Fibroblast of lung (primary cell): ENCODE measurements around the gene PHOX2B. TPM values are rescaled to one million over a fixed set of nuclear protein-coding genes. Genes with fewer than 3 reads are reported as not detected.

Experiments used
- DNase-seq, 2 donors: peaks; one replicate each; pipeline versions ENCODE4 v3.0.0 to v3.0.0-alpha.2; 2010; ENCODE audit warnings: low read depth in 2 of 2
- H2AFZ ChIP-seq: 2 replicates; pipeline ENCODE4 v1.5.1; 2012; ENCODE audit warnings: low read length, control low read depth, inconsistent platforms
- H3K27ac ChIP-seq: 2 replicates; pipeline ENCODE4 v1.5.1; 2011; ENCODE audit warnings: low read length, control low read depth; ENCODE audit not compliant: insufficient read depth
- H3K27me3 ChIP-seq: 2 replicates; pipeline ENCODE4 v1.5.1; 2011; ENCODE audit warnings: mild to moderate bottlenecking, low read length; ENCODE audit not compliant: control insufficient read depth, insufficient read depth
- H3K36me3 ChIP-seq: 2 replicates; pipeline ENCODE4 v1.5.1; 2011; ENCODE audit warnings: low read length; ENCODE audit not compliant: control insufficient read depth, insufficient read depth
- H3K4me1 ChIP-seq: 2 replicates; pipeline ENCODE4 v1.5.1; 2011; ENCODE audit warnings: low read length; ENCODE audit not compliant: control insufficient read depth, insufficient read depth; ENCODE audit errors: extremely low read depth
- H3K4me2 ChIP-seq: 2 replicates; pipeline ENCODE4 v1.5.1; 2011; ENCODE audit warnings: low read length, control low read depth; ENCODE audit not compliant: insufficient read depth; ENCODE audit errors: extremely low read depth
- H3K4me3 ChIP-seq, 4 experiments: fragments of 200-600 bp in 1 of 4; sonication (generic) in 1 of 4; replicated peaks in 1 of 4; 2 replicates each; pipeline ENCODE4 v1.5.1; 2011 to 2016; ENCODE audit warnings: low read length in 4 of 4, low read depth in 3 of 4, mild to moderate bottlenecking in 3 of 4, control low read depth in 2 of 4, inconsistent platforms in 1 of 4, mixed read lengths in 1 of 4; ENCODE audit not compliant: insufficient read depth in 1 of 4; ENCODE audit errors: control extremely low read depth in 1 of 4
- H3K79me2 ChIP-seq: 2 replicates; pipeline ENCODE4 v1.5.1; 2012; ENCODE audit warnings: mild to moderate bottlenecking, low read length, inconsistent platforms; ENCODE audit not compliant: control insufficient read depth, insufficient read depth
- H3K9ac ChIP-seq: 2 replicates; pipeline ENCODE4 v1.5.1; 2011; ENCODE audit warnings: mild to moderate bottlenecking, low read length, control low read depth; ENCODE audit not compliant: insufficient read depth
- H3K9me3 ChIP-seq: 2 replicates; pipeline ENCODE4 v1.5.1; 2012; ENCODE audit warnings: low read depth, low read length; ENCODE audit not compliant: control insufficient read depth, insufficient read depth
- H4K20me1 ChIP-seq: 2 replicates; pipeline ENCODE4 v1.5.1; 2011; ENCODE audit warnings: low read length; ENCODE audit not compliant: control insufficient read depth, insufficient read depth; ENCODE audit errors: extremely low read depth
- CTCF ChIP-seq, 2 donors: IDR thresholded peaks in 1 of 2; conservative IDR thresholded peaks in 1 of 2; 1 replicate in 1 of 2; 2 replicates in 1 of 2; pipeline ENCODE4 v1.5.1; 2011 to 2012; ENCODE audit warnings: low read length in 2 of 2, control low read depth in 1 of 2, inconsistent platforms in 1 of 2, low read depth in 1 of 2, mild to moderate bottlenecking in 1 of 2
- EZH2 ChIP-seq: IDR thresholded peaks from 2 replicates; pipeline ENCODE4 v1.5.1; 2012; ENCODE audit warnings: low read length, control low read depth, mild to moderate bottlenecking; ENCODE audit errors: missing control alignments
- polyA plus RNA-seq, 2 donors: library from polyadenylated mRNA; depleted of rRNA in 1 of 2; stranded (reverse) in 1 of 2; unstranded in 1 of 2; fragments of >200 nt; gene quantifications; 2 replicates each; pipeline ENCODE4 v1.2.1, GENCODE V29; 2011 to 2012; ENCODE audit warnings: missing spikeins in 1 of 2
- total RNA-seq: library from RNA; depleted of rRNA; stranded (reverse); fragments of >200 nt; gene quantifications from 2 replicates; pipeline ENCODE4 v1.2.1, GENCODE V29; 2014

Gene PHOX2B
- total and polyA plus RNA-seq, 2 donors (not counting 1 experiment from before 2014, with no cell fraction given): not detected

- no peak overlapping the region for H3K27ac ChIP-seq
- H3K4me2 ChIP-seq: no peak overlapping the region
- no peak overlapping the region for H3K4me3 ChIP-seq
- no peak overlapping the region for H3K9ac ChIP-seq
- H2AFZ ChIP-seq: no peak overlapping the region
- H3K4me1 ChIP-seq: no peaks in the 10 kb centered on the region
- H4K20me1 ChIP-seq: no peaks in the 10 kb centered on the region
- peaks cover 1% of the 10 kb centered on the region for H3K9me3 ChIP-seq
- no peaks in the 10 kb centered on the region for H3K27me3 ChIP-seq
- no peak for DNase-seq
- no peaks in the 10 kb centered on the region for H3K36me3 ChIP-seq
- H3K79me2 ChIP-seq: no peaks in the 10 kb centered on the region
- TF ChIP-seq EZH2 (no peak), CTCF (conservative IDR thresholded peaks at IDR 0.05 in 1 of 2, IDR thresholded peaks at IDR 0.05 in 1 of 2; ENCODE audit: low read depth in 1 of 2, low read length in 2 of 2) (no peak)
Observed at GRCh38 chr4:41722181-41722580, 26.3 kb downstream of the PHOX2B start.

- Histone ChIP-seq H3K27ac (no peak overlapping the region), H3K4me2 (no peak overlapping the region)
Observed at GRCh38 chr4:41719417-41719816, 29.1 kb downstream of the PHOX2B start.

GRCh38 chr4:41718907-41719306 is 29.6 kb downstream of the PHOX2B start:
- no peak overlapping the region for H3K4me3 ChIP-seq

More at GRCh38 chr4:41719417-41719816, 29.1 kb downstream of the PHOX2B start:
- no peaks in the 10 kb centered on the region for H3K36me3 ChIP-seq
- H3K9ac ChIP-seq: no peak overlapping the region
- no peak overlapping the region for H3K4me3 ChIP-seq
- no peaks in the 10 kb centered on the region for H3K9me3 ChIP-seq
- TF ChIP-seq EZH2 (no peak), CTCF (conservative IDR thresholded peaks at IDR 0.05 in 1 of 2, IDR thresholded peaks at IDR 0.05 in 1 of 2; ENCODE audit: low read depth in 1 of 2, low read length in 2 of 2) (no peak)
- H4K20me1 ChIP-seq: no peaks in the 10 kb centered on the region
- no peak overlapping the region for H2AFZ ChIP-seq
- H3K4me1 ChIP-seq: no peaks in the 10 kb centered on the region
- DNase-seq: peak in 1 of 2 donors; percentile 6
- H3K79me2 ChIP-seq: no peaks in the 10 kb centered on the region
- H3K27me3 ChIP-seq: no peaks in the 10 kb centered on the region

More at GRCh38 chr4:41718907-41719306, 29.6 kb downstream of the PHOX2B start:
- DNase-seq: peak; percentile 43 to 65
- Histone ChIP-seq H3K4me1 (no peaks in the 10 kb centered on the region), H3K27me3 (no peaks in the 10 kb centered on the region), H3K27ac (no peak overlapping the region), H3K79me2 (no peaks in the 10 kb centered on the region), H3K36me3 (no peaks in the 10 kb centered on the region), H2AFZ (no peak overlapping the region), H3K4me2 (no peak overlapping the region), H3K9ac (no peak overlapping the region), H3K9me3 (no peaks in the 10 kb centered on the region), H4K20me1 (no peaks in the 10 kb centered on the region)
- TF ChIP-seq EZH2 (no peak), CTCF (conservative IDR thresholded peaks at IDR 0.05 in 1 of 2, IDR thresholded peaks at IDR 0.05 in 1 of 2; ENCODE audit: low read depth in 1 of 2, low read length in 2 of 2) (no peak)
